SU-DHL-6 (cell line): Measurements from ENCODE around the gene HCN1.

Experiments used
- CTCF ChIP-seq: fragments of 200-600 bp; sonication (generic); IDR thresholded peaks from one replicate; pipeline ENCODE4 v1.5.1; 2017; ENCODE audit warnings: antibody characterized with exemption, mild to moderate bottlenecking, low read length, moderate library complexity; ENCODE audit not compliant: insufficient read depth, poor library complexity, severe bottlenecking
- EZH2phosphoT487 ChIP-seq: fragments of 200-600 bp; sonication (generic), shearing (Covaris generic); conservative IDR thresholded peaks from 2 replicates; pipeline ENCODE4 v1.6.1; 2018; ENCODE audit warnings: mild to moderate bottlenecking, antibody characterized with exemption, low read length, moderate library complexity, mixed read lengths

- TF ChIP-seq CTCF, result no peak
- no peak for TF ChIP-seq EZH2phosphoT487
Measured at GRCh38 chr5:45672271-45672670, 23.9 kb downstream of the HCN1 start.
